ENCODE measurements around the gene ZNF503.

ZNF503 gene

GRCh38 chr10:75353183-75353582, 48.4 kb downstream of the ZNF503 start:
- no peak for DNase-seq (ENCODE audit: low read depth)

- DNase-seq (ENCODE audit: low read depth): no peak
These were observed 48.9 kb downstream of the ZNF503 start for GRCh38 chr10:75352650-75353049.

GRCh38 chr10:75351637-75352036, 49.9 kb downstream of the ZNF503 start:
- no peak for DNase-seq (ENCODE audit: low read depth)

- DNase-seq (ENCODE audit: low read depth): peak; percentile 38
These were observed 50.8 kb downstream of the ZNF503 start for GRCh38 chr10:75350791-75351190.
